Heart left ventricle (tissue), 16 donors: ENCODE data around the gene MAGI1. TPM values are rescaled to one million over a fixed set of nuclear protein-coding genes. Genes with fewer than 3 reads are reported as not detected.

Experiments
- ATAC-seq, 4 donors: fragments of 200-7000 bp; cut with Tn5 transposase; one replicate each; pipeline ENCODE4 v1.9.1; 2020 to 2022; ENCODE audit warnings: moderate library complexity in 4 of 4, mild to moderate bottlenecking in 3 of 4, moderate number of reproducible peaks in 1 of 4
- DNase-seq, 5 donors: peaks; one replicate each; pipeline ENCODE4 v3.0.0-alpha.2; 2020
- H3K27ac ChIP-seq, 12 donors: fragments of 200-600 bp; sonication (generic) in 4 of 12; one replicate each; pipeline versions ENCODE4 v1.5.0 to v1.8.0; 2016 to 2022; ENCODE audit warnings: mild to moderate bottlenecking in 2 of 12
- H3K27me3 ChIP-seq, 9 donors: fragments of 200-600 bp; sonication (generic) in 2 of 9; one replicate each; pipeline versions ENCODE4 v1.5.1 to v1.8.0; 2016 to 2022; ENCODE audit warnings: mild to moderate bottlenecking in 3 of 9
- H3K36me3 ChIP-seq, 9 donors: fragments of 200-600 bp; sonication (generic) in 2 of 9; one replicate each; pipeline versions ENCODE4 v1.5.0 to v1.8.0; 2018 to 2022; ENCODE audit warnings: mild to moderate bottlenecking in 2 of 9
- H3K4me1 ChIP-seq, 12 donors: fragments of 200-600 bp; sonication (generic) in 4 of 12; one replicate each; pipeline versions ENCODE4 v1.5.0 to v1.8.0; 2016 to 2022; ENCODE audit warnings: mild to moderate bottlenecking in 3 of 12
- H3K4me3 ChIP-seq, 12 donors: fragments of 200-600 bp; sonication (generic) in 4 of 12; one replicate each; pipeline versions ENCODE4 v1.5.0 to v1.8.0; 2017 to 2022; ENCODE audit warnings: mild to moderate bottlenecking in 9 of 12, moderate library complexity in 4 of 12
- H3K9me3 ChIP-seq, 12 donors: fragments of 200-600 bp; sonication (generic) in 4 of 12; one replicate each; pipeline versions ENCODE4 v1.5.0 to v1.8.0; 2016 to 2022; ENCODE audit warnings: mild to moderate bottlenecking in 1 of 12
- POLR2A ChIP-seq, 2 donors: fragments of 450-650 bp; IDR thresholded peaks; one replicate each; pipeline ENCODE4 v1.6.1; 2017; ENCODE audit warnings: antibody characterized with exemption in 2 of 2, mild to moderate bottlenecking in 2 of 2, moderate library complexity in 2 of 2
- WGBS, 4 donors: extraction: QIAGEN DNeasy Blood & Tissue Kit in 2 of 4; methylation state at CpG; one replicate each; pipeline versions ENCODE4 v1.1.5 to v1.1.7; 2013 to 2018; 5-methylcytosine and 5-hydroxymethylcytosine counted together
- intact Hi-C, 10 donors: fragments of 100-400 bp; cut with DNase I; formaldehyde crosslinking; loops; one replicate each; pipeline versions ENCODE4 v1.11.1 to v1.14.2; 2022
- polyA plus RNA-seq, 2 donors: library from polyadenylated mRNA; stranded (reverse); fragments of 200-250 nt; gene quantifications; one replicate each; pipeline ENCODE4 v1.2.3, GENCODE V29; 2013
- total RNA-seq, 9 donors: library from RNA; depleted of rRNA in 2 of 9; stranded (reverse); fragments of >200 nt in 2 of 9; fragmentation: NEBNext Ultra II Directional in 3 of 9; extraction: Animal tissue kit (Norgen Biotek cat#: 25700) in 3 of 9; gene quantifications; one replicate each; pipeline versions ENCODE4 v1.1.0 to v1.2.4, GENCODE V29; 2016 to 2023
- TF ChIP-seq, protein P1 (sequence below), 12 donors: fragments of 200-600 bp; sonication (generic) in 4 of 12; IDR thresholded peaks; one replicate each; pipeline versions ENCODE4 v1.5.0 to v1.8.0; 2018 to 2022; ENCODE audit warnings: antibody characterized with exemption in 12 of 12, mild to moderate bottlenecking in 5 of 12
- donor health status: ischemic (EF 13 %, LVEDD 7.1; RV severe dilation, severe dysfunction).
- donor health status: healthy with polysubstance abuse.
- donor health status: DM: no; HTN: yes; CAD: no.
- donor health status: DM: no; HTN: no; CAD: no.
- donor health status: ischemic (EF 25% LVEDD 6.9; RV normal size, moderate dysfunction).
- donor health status: ischemic (EF 25% LVEDD 5.7; RV mildly dilated, moderate dysfunction).
- donor health status: healthy.
- donor health status: DM: yes; HTN: yes; CAD: no.
- donor health status: ischemic (EF 35%, LVEDD 5.7; RV mildly dilated, moderate dysfunction).
- donor health status: nonischemic (EF 11% LVEDD 7.7; RV severe dilation, severe dysfunction).
- donor health status: DM: yes; HTN: yes; CAD: no.
- donor health status: PGD.
- donor health status: ischemic (EF 29% LVEDD 5.4; RV normal size, mild dysfunction).
- donor health status: nonischemic (EF 23%, LVEDD 6.1; RV moderate dilation, normal function).

Gene MAGI1
- total and polyA plus RNA-seq, 11 donors = 18.5 to 52.1 (median 31.4) TPM

DNA sequence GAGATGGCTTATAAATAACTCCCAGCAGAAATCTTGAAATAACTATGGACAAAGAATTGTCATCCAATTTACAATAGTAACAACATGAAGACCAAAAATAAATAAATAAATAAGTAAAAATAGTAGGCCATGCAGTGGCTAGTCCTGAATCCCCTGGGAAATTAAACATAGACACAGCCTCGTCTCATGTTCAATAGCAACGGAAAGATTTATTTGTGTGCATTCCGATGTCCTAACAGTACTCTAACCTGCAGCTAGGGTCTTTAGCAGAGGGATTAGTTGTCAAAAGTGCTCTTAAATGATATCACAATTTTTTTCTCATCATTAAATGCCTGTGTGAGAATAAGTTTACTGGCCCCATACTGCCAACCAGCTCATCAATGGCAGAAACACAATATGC is 474.2 kb downstream of the MAGI1 start:
- H3K27ac ChIP-seq = peak overlapping the region in 2 of 12 donors; percentile 3 to 25
- no peaks in the 10 kb centered on the region for H3K9me3 ChIP-seq
- DNase-seq = no peak
- WGBS, 4 donors = 61 to 72% (median 68%) methylated on average over 3 of the region's 3 CpGs
- ATAC-seq = no peak
- no peaks in the 10 kb centered on the region for H3K27me3 ChIP-seq
- no peaks in the 10 kb centered on the region for H3K36me3 ChIP-seq
- TF ChIP-seq POLR2A (IDR thresholded peaks at IDR 0.05) = no peak
- TF ChIP-seq, protein P1, sequence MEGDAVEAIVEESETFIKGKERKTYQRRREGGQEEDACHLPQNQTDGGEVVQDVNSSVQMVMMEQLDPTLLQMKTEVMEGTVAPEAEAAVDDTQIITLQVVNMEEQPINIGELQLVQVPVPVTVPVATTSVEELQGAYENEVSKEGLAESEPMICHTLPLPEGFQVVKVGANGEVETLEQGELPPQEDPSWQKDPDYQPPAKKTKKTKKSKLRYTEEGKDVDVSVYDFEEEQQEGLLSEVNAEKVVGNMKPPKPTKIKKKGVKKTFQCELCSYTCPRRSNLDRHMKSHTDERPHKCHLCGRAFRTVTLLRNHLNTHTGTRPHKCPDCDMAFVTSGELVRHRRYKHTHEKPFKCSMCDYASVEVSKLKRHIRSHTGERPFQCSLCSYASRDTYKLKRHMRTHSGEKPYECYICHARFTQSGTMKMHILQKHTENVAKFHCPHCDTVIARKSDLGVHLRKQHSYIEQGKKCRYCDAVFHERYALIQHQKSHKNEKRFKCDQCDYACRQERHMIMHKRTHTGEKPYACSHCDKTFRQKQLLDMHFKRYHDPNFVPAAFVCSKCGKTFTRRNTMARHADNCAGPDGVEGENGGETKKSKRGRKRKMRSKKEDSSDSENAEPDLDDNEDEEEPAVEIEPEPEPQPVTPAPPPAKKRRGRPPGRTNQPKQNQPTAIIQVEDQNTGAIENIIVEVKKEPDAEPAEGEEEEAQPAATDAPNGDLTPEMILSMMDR (IDR thresholded peaks at IDR 0.05) = peak in 1 of 12 donors; percentile 8
- peaks cover 0 to 56% (median 25%) of the 10 kb centered on the region in 12 donors for H3K4me1 ChIP-seq
- H3K4me3 ChIP-seq = no peak overlapping the region
- intact Hi-C loops = loop anchor here in 2 of 10 donors (5.0 to 10.0 kb wide), 2 partner anchors 77 to 110 kb away; no protein-coding TSS in a partner anchor

DNA sequence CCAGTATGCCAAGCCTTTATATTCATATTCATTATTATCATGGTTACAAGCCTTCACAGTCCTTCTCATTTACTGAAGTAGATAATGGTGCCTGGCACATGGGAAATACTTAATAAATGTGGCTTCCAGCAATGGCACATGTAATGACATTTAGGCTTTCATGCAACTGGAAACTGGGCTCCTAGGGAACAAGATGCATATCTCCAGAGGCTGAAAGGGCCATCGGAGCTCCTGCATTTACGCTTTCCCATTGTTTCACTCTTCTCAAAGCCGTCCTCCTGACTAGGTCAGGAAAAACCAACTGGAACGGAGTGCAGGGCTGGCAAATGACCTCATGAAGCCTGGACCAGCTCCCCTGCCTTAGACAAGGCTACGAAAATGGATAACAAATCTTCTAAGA is 474.9 kb downstream of the MAGI1 start:
- no peak for TF ChIP-seq POLR2A (IDR thresholded peaks at IDR 0.05)
- TF ChIP-seq, protein P1 (IDR thresholded peaks at IDR 0.05) = no peak
- intact Hi-C loops = loop anchor here in 2 of 10 donors (5.0 to 10.0 kb wide), 2 partner anchors 77 to 111 kb away; no protein-coding TSS in a partner anchor
- DNase-seq (no peak), ATAC-seq (peak in 1 of 4 donors; percentile 15)
- Histone ChIP-seq H3K4me3 (no peak overlapping the region), H3K36me3 (no peaks in the 10 kb centered on the region), H3K9me3 (no peaks in the 10 kb centered on the region), H3K4me1 (peaks cover 0 to 55% (median 22%) of the 10 kb centered on the region in 12 donors), H3K27ac (peak overlapping the region in 5 of 12 donors; percentile 3 to 40 (median 16)), H3K27me3 (no peaks in the 10 kb centered on the region)
- 51 to 70% (median 65%) methylated on average over 5 of the region's 5 CpGs for WGBS, 4 donors

GRCh38 chr3:65562447-65562846 is 476.3 kb downstream of the MAGI1 start:
- 86 to 94% (median 90%) methylated on average over 2 of the region's 2 CpGs for WGBS, 4 donors
- no peak for TF ChIP-seq POLR2A (IDR thresholded peaks at IDR 0.05)
- H3K36me3 ChIP-seq = no peaks in the 10 kb centered on the region
- no peak overlapping the region for H3K4me3 ChIP-seq
- H3K4me1 ChIP-seq = peaks cover 0 to 64% (median 27%) of the 10 kb centered on the region in 12 donors
- DNase-seq (no peak), ATAC-seq (no peak)
- H3K27me3 ChIP-seq = no peaks in the 10 kb centered on the region
- intact Hi-C loops = loop anchor here in 2 of 10 donors (5.0 to 10.0 kb wide), 2 partner anchors 75 to 112 kb away; no protein-coding TSS in a partner anchor
- no peak overlapping the region for H3K27ac ChIP-seq
- no peaks in the 10 kb centered on the region for H3K9me3 ChIP-seq

- H3K36me3 ChIP-seq = no peaks in the 10 kb centered on the region
- ATAC-seq (no peak), DNase-seq (no peak)
- 80 to 93% (median 86%) methylated on average over 3 of the region's 3 CpGs for WGBS, 4 donors
- no peak overlapping the region for H3K27ac ChIP-seq
- H3K4me3 ChIP-seq = no peak overlapping the region
- intact Hi-C loops = loop anchor here in 2 of 10 donors (5.0 to 10.0 kb wide), 2 partner anchors 74 to 113 kb away; no protein-coding TSS in a partner anchor
- H3K4me1 ChIP-seq = peaks cover 0 to 68% (median 26%) of the 10 kb centered on the region in 12 donors
- TF ChIP-seq POLR2A (IDR thresholded peaks at IDR 0.05) = no peak
- TF ChIP-seq, protein P1 (IDR thresholded peaks at IDR 0.05) = no peak
- no peaks in the 10 kb centered on the region for H3K9me3 ChIP-seq
- H3K27me3 ChIP-seq = no peaks in the 10 kb centered on the region
These were observed 477.1 kb downstream of the MAGI1 start for GRCh38 chr3:65561617-65562016.
